DOHH2 (cell line): ENCODE results near the gene DUSP8.
"Not testable (repeated sequence)": the region's sequence is repeated elsewhere in the genome, so short reads cannot be mapped to it uniquely, and the experiment has no call there.

ENCODE experiments used
- H3F3A ChIP-seq: fragments of 200-600 bp; sonication (generic), shearing (Covaris generic); 2 replicates; pipeline ENCODE4 v1.6.0; 2016; ENCODE audit warnings: antibody characterized with exemption, mild to moderate bottlenecking; ENCODE audit not compliant: control insufficient read depth, insufficient read depth
- H3K27ac ChIP-seq: fragments of 200-600 bp; sonication (generic); 2 replicates; pipeline ENCODE4 v1.5.1; 2014; ENCODE audit warnings: low read depth, mild to moderate bottlenecking, low read length, moderate library complexity
- H3K27me3 ChIP-seq: fragments of 200-600 bp; sonication (generic); 2 replicates; pipeline ENCODE4 v1.6.1; 2014; ENCODE audit warnings: mild to moderate bottlenecking, low read length, mixed read lengths; ENCODE audit not compliant: control insufficient read depth
- H3K36me3 ChIP-seq: fragments of 200-600 bp; sonication (generic); 2 replicates; pipeline ENCODE4 v1.6.1; 2014; ENCODE audit warnings: mild to moderate bottlenecking, low read length, moderate library complexity, mixed read lengths; ENCODE audit not compliant: control insufficient read depth
- H3K4me1 ChIP-seq: fragments of 200-600 bp; sonication (generic); 2 replicates; pipeline ENCODE4 v1.6.1; 2014; ENCODE audit warnings: mild to moderate bottlenecking, low read length, mixed read lengths; ENCODE audit not compliant: control insufficient read depth
- H3K4me2 ChIP-seq: fragments of 200-600 bp; sonication (generic); 2 replicates; pipeline ENCODE4 v1.6.0; 2014; ENCODE audit warnings: mild to moderate bottlenecking, low read length, moderate library complexity
- H3K4me3 ChIP-seq: fragments of 200-600 bp; sonication (generic); 2 replicates; pipeline ENCODE4 v1.5.1; 2014; ENCODE audit warnings: mild to moderate bottlenecking, low read length, mixed read lengths
- H3K79me2 ChIP-seq: fragments of 200-600 bp; sonication (generic); 2 replicates; pipeline ENCODE4 v1.6.1; 2014; ENCODE audit warnings: mild to moderate bottlenecking, low read length, mixed read lengths; ENCODE audit not compliant: control insufficient read depth
- H3K9me2 ChIP-seq: fragments of 200-600 bp; sonication (generic); replicated peaks from 2 replicates; pipeline ENCODE4 v1.6.1; 2014; ENCODE audit warnings: mild to moderate bottlenecking, low read length, mixed read lengths; ENCODE audit not compliant: control insufficient read depth
- H3K9me3 ChIP-seq: fragments of 200-600 bp; sonication (generic); 2 replicates; pipeline ENCODE4 v1.6.1; 2014; ENCODE audit warnings: antibody characterized with exemption, low read length, mixed read lengths; ENCODE audit not compliant: control insufficient read depth, insufficient read depth
- H4K20me1 ChIP-seq: fragments of 200-600 bp; sonication (generic); 2 replicates; pipeline ENCODE4 v1.6.0; 2014; ENCODE audit warnings: low read depth, mild to moderate bottlenecking, antibody characterized with exemption, low read length, moderate library complexity; ENCODE audit not compliant: control insufficient read depth, insufficient read depth
- CTCF ChIP-seq: fragments of 200-600 bp; sonication (generic); IDR thresholded peaks from one replicate; pipeline ENCODE4 v1.5.1; 2014; ENCODE audit warnings: antibody characterized with exemption, mild to moderate bottlenecking, low read depth, low read length; ENCODE audit not compliant: poor library complexity, severe bottlenecking
- EZH2phosphoT487 ChIP-seq: fragments of 200-600 bp; sonication (generic); IDR thresholded peaks from 2 replicates; pipeline ENCODE4 v1.6.1; 2017; ENCODE audit warnings: borderline replicate concordance, mild to moderate bottlenecking, antibody characterized with exemption, low read length, moderate library complexity, mixed read lengths

Gene DUSP8

GRCh38 chr11:1511937-1512496, 60.1 kb downstream of the DUSP8 start:
- Histone ChIP-seq H3F3A (peaks cover 6% of the 10 kb centered on the region; the same call in 1 of the 2 replicates), H3K27ac (no peak overlapping the region), H3K4me3 (no peak overlapping the region), H3K9me3 (no peaks in the 10 kb centered on the region), H3K4me1 (peaks cover 8% of the 10 kb centered on the region; the same call in 1 of the 2 replicates), H3K9me2 (no peaks in the 10 kb centered on the region), H3K4me2 (no peak overlapping the region), H4K20me1 (peaks cover 25% of the 10 kb centered on the region), H3K36me3 (no peaks in the 10 kb centered on the region), H3K79me2 (peaks cover 60% of the 10 kb centered on the region), H3K27me3 (no peaks in the 10 kb centered on the region)
- TF ChIP-seq EZH2phosphoT487 (no peak), CTCF (no peak)

GRCh38 chr11:1510928-1511327, 61.1 kb downstream of the DUSP8 start:
- no peak overlapping the region for H3K4me2 ChIP-seq
- H3K9me2 ChIP-seq: no peaks in the 10 kb centered on the region
- H3K27ac ChIP-seq: no peak overlapping the region
- H3K4me1 ChIP-seq: peaks cover 8% of the 10 kb centered on the region; the same call in 1 of the 2 replicates
- no peaks in the 10 kb centered on the region for H3K36me3 ChIP-seq
- TF ChIP-seq EZH2phosphoT487 (no peak), CTCF (no peak)
- no peak overlapping the region for H3K4me3 ChIP-seq
- H3K27me3 ChIP-seq: no peaks in the 10 kb centered on the region
- H3K9me3 ChIP-seq: no peaks in the 10 kb centered on the region
- H4K20me1 ChIP-seq: peaks cover 21% of the 10 kb centered on the region
- peaks cover 6% of the 10 kb centered on the region; the same call in 1 of the 2 replicates for H3F3A ChIP-seq
- H3K79me2 ChIP-seq: peaks cover 61% of the 10 kb centered on the region

GRCh38 chr11:1510351-1510750, 61.7 kb downstream of the DUSP8 start:
- H3K4me2 ChIP-seq, H3K9me2 ChIP-seq, H3F3A ChIP-seq, H3K4me3 ChIP-seq, H3K27ac ChIP-seq, H3K4me1 ChIP-seq, H3K27me3 ChIP-seq, H3K9me3 ChIP-seq, H3K36me3 ChIP-seq: not testable (repeated sequence)
- H3K79me2 ChIP-seq: peaks cover 58% of the 10 kb centered on the region
- peaks cover 18% of the 10 kb centered on the region for H4K20me1 ChIP-seq

- Histone ChIP-seq H3K9me2 (no peaks in the 10 kb centered on the region), H4K20me1 (peaks cover 12% of the 10 kb centered on the region), H3K79me2 (peaks cover 58% of the 10 kb centered on the region)
Observed at GRCh38 chr11:1509626-1510255, 62.3 kb downstream of the DUSP8 start.

More at GRCh38 chr11:1509626-1510255, 62.3 kb downstream of the DUSP8 start:
- H3K27ac ChIP-seq: no peak overlapping the region
- H3K36me3 ChIP-seq: no peaks in the 10 kb centered on the region
- no peak overlapping the region for H3K4me2 ChIP-seq
- H3F3A ChIP-seq: peaks cover 6% of the 10 kb centered on the region; the same call in 1 of the 2 replicates
- H3K27me3 ChIP-seq: no peaks in the 10 kb centered on the region
- no peaks in the 10 kb centered on the region for H3K9me3 ChIP-seq
- H3K4me1 ChIP-seq: peaks cover 8% of the 10 kb centered on the region; the same call in 1 of the 2 replicates
- H3K4me3 ChIP-seq: no peak overlapping the region
- TF ChIP-seq EZH2phosphoT487: no peak
- TF ChIP-seq CTCF: no peak
